Lower lobe of right lung (tissue), 2 donors: ENCODE data around the gene PLSCR5. TPM values are rescaled to one million over a fixed set of nuclear protein-coding genes. Genes with fewer than 3 reads are reported as not detected.

Source experiments
- ATAC-seq, 2 donors: fragments of 200-7000 bp; cut with Tn5 transposase; one replicate each; pipeline ENCODE4 v1.9.1; 2020 to 2022; ENCODE audit warnings: mild to moderate bottlenecking in 2 of 2, moderate library complexity in 2 of 2
- DNase-seq: peaks from one replicate; pipeline ENCODE4 v3.0.0-alpha.2; 2020
- H3K27ac ChIP-seq: fragments of 200-600 bp; one replicate; pipeline ENCODE4 v1.8.0; 2022
- H3K27me3 ChIP-seq: fragments of 200-600 bp; one replicate; pipeline ENCODE4 v1.8.0; 2022; ENCODE audit warnings: low read depth
- H3K36me3 ChIP-seq: fragments of 200-600 bp; one replicate; pipeline ENCODE4 v1.8.0; 2022; ENCODE audit warnings: mild to moderate bottlenecking
- H3K4me1 ChIP-seq: fragments of 200-600 bp; one replicate; pipeline ENCODE4 v1.8.0; 2022
- H3K4me3 ChIP-seq: fragments of 200-600 bp; one replicate; pipeline ENCODE4 v1.8.0; 2022; ENCODE audit warnings: mild to moderate bottlenecking
- H3K9me3 ChIP-seq: fragments of 200-600 bp; one replicate; pipeline ENCODE4 v1.8.0; 2022
- intact Hi-C: fragments of 100-400 bp; cut with DNase I; formaldehyde crosslinking; loops from one replicate; pipeline ENCODE4 v1.11.0; 2022
- total RNA-seq: library from RNA; stranded (reverse); fragmentation: NEBNext Ultra II Directional; extraction: Animal tissue kit (Norgen Biotek cat#: 25700); gene quantifications from one replicate; pipeline ENCODE4 v1.2.1, GENCODE V29; 2021
- TF ChIP-seq, protein P1 (sequence below): fragments of 200-600 bp; IDR thresholded peaks from one replicate; pipeline ENCODE4 v1.8.0; 2022; ENCODE audit warnings: antibody characterized with exemption, mild to moderate bottlenecking
- donor health status: DM: no; HTN: yes; CAD: no; lungs with severe emphysema.

The PLSCR5 gene
- total RNA-seq, 1 donor from 2014 or later = not detected

DNA sequence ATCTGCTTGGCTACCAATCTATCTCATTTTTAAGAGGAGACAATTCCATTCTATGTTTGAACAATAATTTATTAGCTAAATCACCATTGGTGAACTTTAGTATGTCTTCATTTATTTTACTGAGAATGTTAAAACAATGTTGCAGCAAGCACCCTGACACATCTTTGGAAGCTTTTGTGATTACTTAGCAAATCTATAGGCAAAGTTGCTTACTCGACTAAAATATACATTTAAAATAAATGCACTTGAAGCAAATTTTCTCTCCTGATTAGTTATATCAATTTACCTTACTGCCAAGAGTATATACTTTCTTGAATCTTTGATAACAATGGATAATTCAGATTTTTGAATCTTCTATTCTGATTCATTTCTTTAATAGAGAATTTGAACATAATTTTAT is 31.0 kb downstream of the PLSCR5 start:
- no peaks in the 10 kb centered on the region for H3K4me1 ChIP-seq
- H3K36me3 ChIP-seq = no peaks in the 10 kb centered on the region
- no peaks in the 10 kb centered on the region for H3K27me3 ChIP-seq
- H3K9me3 ChIP-seq = no peaks in the 10 kb centered on the region
- no peak for DNase-seq
- ATAC-seq = no peak
- H3K27ac ChIP-seq = no peak overlapping the region
- TF ChIP-seq, protein P1, sequence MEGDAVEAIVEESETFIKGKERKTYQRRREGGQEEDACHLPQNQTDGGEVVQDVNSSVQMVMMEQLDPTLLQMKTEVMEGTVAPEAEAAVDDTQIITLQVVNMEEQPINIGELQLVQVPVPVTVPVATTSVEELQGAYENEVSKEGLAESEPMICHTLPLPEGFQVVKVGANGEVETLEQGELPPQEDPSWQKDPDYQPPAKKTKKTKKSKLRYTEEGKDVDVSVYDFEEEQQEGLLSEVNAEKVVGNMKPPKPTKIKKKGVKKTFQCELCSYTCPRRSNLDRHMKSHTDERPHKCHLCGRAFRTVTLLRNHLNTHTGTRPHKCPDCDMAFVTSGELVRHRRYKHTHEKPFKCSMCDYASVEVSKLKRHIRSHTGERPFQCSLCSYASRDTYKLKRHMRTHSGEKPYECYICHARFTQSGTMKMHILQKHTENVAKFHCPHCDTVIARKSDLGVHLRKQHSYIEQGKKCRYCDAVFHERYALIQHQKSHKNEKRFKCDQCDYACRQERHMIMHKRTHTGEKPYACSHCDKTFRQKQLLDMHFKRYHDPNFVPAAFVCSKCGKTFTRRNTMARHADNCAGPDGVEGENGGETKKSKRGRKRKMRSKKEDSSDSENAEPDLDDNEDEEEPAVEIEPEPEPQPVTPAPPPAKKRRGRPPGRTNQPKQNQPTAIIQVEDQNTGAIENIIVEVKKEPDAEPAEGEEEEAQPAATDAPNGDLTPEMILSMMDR = no peak
- intact Hi-C loops = no loop called here
- H3K4me3 ChIP-seq = no peak overlapping the region

DNA sequence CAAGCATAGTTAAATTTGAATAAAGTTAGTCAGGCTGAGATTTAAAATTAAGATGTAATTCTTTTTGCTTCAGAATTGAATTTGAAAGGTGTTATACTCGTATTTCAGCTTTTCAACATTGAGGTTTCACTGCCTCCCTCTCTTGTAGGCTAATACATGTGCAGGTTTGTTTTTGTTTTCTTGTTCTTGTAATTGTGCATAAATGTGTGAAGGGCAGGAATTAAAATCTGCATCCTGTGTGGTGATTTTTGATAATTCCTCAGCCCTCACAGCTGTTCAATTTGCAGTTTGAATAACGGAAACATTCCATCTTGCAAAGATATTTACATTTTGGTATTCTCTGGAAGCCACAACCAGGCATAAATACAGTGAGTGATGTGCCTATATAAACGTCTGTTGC is 35.8 kb downstream of the PLSCR5 start:
- intact Hi-C loops = no loop called here
- Histone ChIP-seq H3K27me3 (no peaks in the 10 kb centered on the region), H3K9me3 (no peaks in the 10 kb centered on the region), H3K27ac (no peak overlapping the region), H3K4me1 (no peaks in the 10 kb centered on the region), H3K36me3 (no peaks in the 10 kb centered on the region), H3K4me3 (no peak overlapping the region)
- DNase-seq (no peak), ATAC-seq (no peak)
- TF ChIP-seq, protein P1 = no peak

DNA sequence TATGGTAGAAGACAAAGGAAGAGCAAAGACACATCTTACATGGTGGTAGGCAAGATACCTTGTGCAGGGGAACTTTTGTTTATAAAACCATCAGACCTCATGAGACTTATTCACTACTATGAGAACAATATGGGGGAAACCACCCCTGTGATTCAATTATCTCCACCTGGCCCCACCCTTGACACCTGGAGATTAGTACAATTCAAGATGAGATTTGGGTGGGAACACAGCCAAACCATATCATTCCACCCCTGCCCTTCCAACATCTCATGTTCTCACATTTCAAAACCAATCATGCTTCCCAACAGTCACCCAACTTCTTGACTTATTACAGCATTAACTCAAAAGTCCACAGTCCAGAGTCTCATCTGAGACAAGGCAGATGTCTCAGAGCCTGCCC is 39.0 kb downstream of the PLSCR5 start:
- H3K4me1 ChIP-seq = no peaks in the 10 kb centered on the region
- DNase-seq (no peak), ATAC-seq (no peak)
- no peaks in the 10 kb centered on the region for H3K27me3 ChIP-seq
- no peaks in the 10 kb centered on the region for H3K36me3 ChIP-seq
- TF ChIP-seq, protein P1 = no peak
- H3K4me3 ChIP-seq = no peak overlapping the region
- H3K9me3 ChIP-seq = no peaks in the 10 kb centered on the region
- no peak overlapping the region for H3K27ac ChIP-seq
- intact Hi-C loops = no loop called here

DNA sequence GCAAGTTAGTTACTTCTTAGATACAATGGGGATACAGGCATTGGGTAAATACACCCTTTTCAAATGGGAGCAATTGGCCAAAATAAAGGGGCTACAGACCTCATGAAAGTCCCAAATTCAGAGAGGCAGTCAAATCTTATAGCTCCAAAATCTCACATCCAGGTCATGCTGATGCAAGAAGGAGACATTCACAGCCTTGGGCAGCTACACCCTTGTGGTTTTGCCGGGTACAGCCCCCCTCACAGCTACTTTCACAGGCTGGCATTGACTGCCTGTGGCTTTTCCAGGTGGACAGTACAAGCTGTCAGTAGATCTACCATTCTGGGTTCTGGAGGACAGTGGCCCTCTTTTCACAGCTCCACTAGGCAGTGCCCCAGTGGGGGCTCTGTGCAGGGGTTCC is 43.3 kb downstream of the PLSCR5 start:
- H3K4me1 ChIP-seq = no peaks in the 10 kb centered on the region
- DNase-seq (no peak), ATAC-seq (no peak)
- H3K27ac ChIP-seq = no peak overlapping the region
- no peaks in the 10 kb centered on the region for H3K36me3 ChIP-seq
- no peak overlapping the region for H3K4me3 ChIP-seq
- intact Hi-C loops = no loop called here
- TF ChIP-seq, protein P1 = no peak
- no peaks in the 10 kb centered on the region for H3K27me3 ChIP-seq
- H3K9me3 ChIP-seq = no peaks in the 10 kb centered on the region

DNA sequence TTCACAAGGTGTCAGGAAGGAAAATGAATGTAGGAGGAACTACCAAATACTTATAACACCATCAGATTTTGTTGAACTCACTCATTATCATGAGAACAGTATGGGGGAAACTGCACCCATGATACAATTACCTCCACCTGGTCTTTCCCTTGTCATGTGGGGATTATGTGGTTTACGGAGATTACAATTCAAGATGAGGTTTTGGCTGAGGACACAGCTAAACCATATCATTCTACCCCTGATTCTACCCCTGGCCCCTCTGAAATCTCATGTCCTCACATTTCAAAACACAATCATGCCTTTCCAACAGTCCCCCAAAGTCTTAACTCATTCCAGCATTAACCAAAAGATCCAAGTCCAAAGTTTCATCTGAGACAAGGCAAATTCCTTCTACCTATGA is 43.7 kb downstream of the PLSCR5 start:
- DNase-seq (no peak), ATAC-seq (no peak)
- Histone ChIP-seq H3K36me3 (no peaks in the 10 kb centered on the region), H3K27ac (no peak overlapping the region), H3K4me3 (no peak overlapping the region), H3K27me3 (no peaks in the 10 kb centered on the region), H3K9me3 (no peaks in the 10 kb centered on the region), H3K4me1 (no peaks in the 10 kb centered on the region)
- intact Hi-C loops = no loop called here
- TF ChIP-seq, protein P1 = no peak

DNA sequence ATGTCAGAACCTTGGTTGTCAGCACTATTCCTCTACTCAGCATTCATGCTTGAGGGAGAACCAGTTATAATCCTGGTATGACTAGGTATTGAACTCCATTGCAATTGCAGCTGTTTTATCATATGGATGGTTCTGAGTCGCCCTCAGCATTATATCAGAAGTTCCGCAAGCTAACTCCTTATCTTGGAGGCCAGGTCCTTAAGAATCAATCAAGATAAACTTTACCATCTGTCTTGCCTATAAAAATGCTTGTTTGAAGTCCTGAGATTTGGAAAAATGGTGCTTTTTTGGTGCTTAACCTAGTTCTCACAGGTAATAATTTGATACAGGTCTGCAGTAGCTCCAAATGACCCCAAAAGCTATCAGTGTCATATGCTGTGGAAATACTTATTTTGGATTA is 44.5 kb downstream of the PLSCR5 start:
- H3K4me3 ChIP-seq = no peak overlapping the region
- H3K4me1 ChIP-seq = no peaks in the 10 kb centered on the region
- DNase-seq (no peak), ATAC-seq (no peak)
- no peaks in the 10 kb centered on the region for H3K27me3 ChIP-seq
- H3K36me3 ChIP-seq = no peaks in the 10 kb centered on the region
- TF ChIP-seq, protein P1 = no peak
- H3K27ac ChIP-seq = no peak overlapping the region
- H3K9me3 ChIP-seq = no peaks in the 10 kb centered on the region
- intact Hi-C loops = no loop called here
